ENCODE data around the gene RNLS. TPM values are rescaled to one million over a fixed set of nuclear protein-coding genes. Genes with fewer than 3 reads are reported as not detected.

RNLS gene
- total RNA-seq, 1 experiment from 2014 or later = not detected

GRCh38 chr10:88389456-88389855 is 193.7 kb downstream of the RNLS start:
- Histone ChIP-seq H3K4me2 (ENCODE audit: low read length) (no peak overlapping the region), H3K36me3 (ENCODE audit: control insufficient read depth in 1 of 2, insufficient read depth in 2 of 2, low read length in 2 of 2) (no peaks in the 10 kb centered on the region), H3K27me3 (ENCODE audit: insufficient read depth, low read length) (no peaks in the 10 kb centered on the region), H3K9me2 (ENCODE audit: insufficient read depth) (no peaks in the 10 kb centered on the region), H3K4me1 (ENCODE audit: control insufficient read depth in 1 of 2, insufficient read depth in 2 of 2, low read length in 2 of 2) (peaks cover 26 to 30% of the 10 kb centered on the region in 2 experiments), H4K20me1 (ENCODE audit: insufficient read depth) (no peaks in the 10 kb centered on the region), H3K9me3 (ENCODE audit: control insufficient read depth in 1 of 2, insufficient read depth in 1 of 2, low read depth in 1 of 2, low read length in 2 of 2) (no peaks in the 10 kb centered on the region), H3K9ac (ENCODE audit: low read length) (no peak overlapping the region), H3K79me2 (ENCODE audit: insufficient read depth, low read length) (no peaks in the 10 kb centered on the region), H3K4me3 (replicated peaks in 1 of 2; ENCODE audit: low read depth in 1 of 2, low read length in 2 of 2) (no peak overlapping the region), H2AFZ (ENCODE audit: low read depth, low read length, poor library complexity, severe bottlenecking) (peak overlapping the region; percentile 63), H3K27ac (ENCODE audit: low read depth, low read length) (no peak overlapping the region)
- no TSS peak for BruUV-seq (replicated peaks)
- ChIA-PET POLR2A (interaction anchor here (1.0 to 3.4 kb wide), 2 partner anchors 12 to 527 kb away, joined by 3 to 16 read pairs; partner anchors contain the start of genes KLLN and PTEN), RAD21 (ENCODE audit: low non-redundant PET in 1 of 2, low total read pairs in 2 of 2, uncharacterized antibody in 2 of 2, unreplicated experiment in 2 of 2) (interaction anchor here (0.8 to 1.3 kb wide), 4 partner anchors 13 to 526 kb away, joined by 3 to 4 read pairs (median 3); partner anchors contain the start of gene KLLN (in 1 of the 2)), CTCF (interaction anchor here (1.0 to 2.8 kb wide), 14 partner anchors 10 to 539 kb away, joined by 3 to 20 read pairs (median 10); partner anchors contain the start of genes KLLN and PTEN)
- intact Hi-C loops (cut with micrococcal nuclease) = loop anchor here (1.0 to 10.0 kb wide), 2 partner anchors 271 to 855 kb away; no protein-coding TSS in a partner anchor
- ATAC-seq = no peak
- TF ChIP-seq CTCF (IDR thresholded peaks at IDR 0.05 in 2 of 3, conservative IDR thresholded peaks at IDR 0.05 in 1 of 3; ENCODE audit: borderline replicate concordance in 1 of 3, insufficient read depth in 1 of 3, low read depth in 2 of 3, low read length in 2 of 3) (peak; percentile 55 to 67 (median 65); a peak in 5 of 6 replicates), ZBTB33 (IDR thresholded peaks at IDR 0.05; ENCODE audit: extremely low read depth, insufficient replicate concordance, low read length) (no peak), TCF7L2 (IDR thresholded peaks at IDR 0.05; ENCODE audit: borderline replicate concordance, extremely low read depth, insufficient read depth, insufficient read length) (no peak), ZFX (IDR thresholded peaks at IDR 0.05) (no peak), ATF3 (IDR thresholded peaks at IDR 0.05) (no peak), EZH2 (IDR thresholded peaks at IDR 0.05) (no peak), RAD21 (IDR thresholded peaks at IDR 0.05; ENCODE audit: low read depth) (peak; percentile 78)
- no peak for DNase-seq (ENCODE audit: low read depth, low spot score)

Data from HCT116 (cell line).